Adrenal gland (tissue), 5 donors: ENCODE measurements around the gene PYGB.

ENCODE experiments used
- CTCF ChIP-seq, 6 experiments: fragments of 450-650 bp in 4 of 6; fragments of 200-600 bp in 2 of 6; sonication (generic) in 1 of 6; IDR thresholded peaks; 1 replicate in 5 of 6; 2 replicates in 1 of 6; pipeline versions ENCODE4 v1.5.1 to v1.8.0; 2016 to 2021; ENCODE audit warnings: antibody characterized with exemption in 6 of 6, mild to moderate bottlenecking in 2 of 6, moderate library complexity in 1 of 6
- POLR2A ChIP-seq, 2 donors: fragments of 450-650 bp; IDR thresholded peaks; one replicate each; pipeline ENCODE4 v1.6.1; 2017; ENCODE audit warnings: antibody characterized with exemption in 2 of 2, mild to moderate bottlenecking in 2 of 2, moderate library complexity in 1 of 2
- donor health status: DM: no; HTN: no; CAD: no.

GRCh38 chr20:25251019-25251418 is 3.1 kb downstream of the PYGB start:
- TF ChIP-seq CTCF (IDR thresholded peaks at IDR 0.05) (no peak), POLR2A (IDR thresholded peaks at IDR 0.05) (no peak)
